ENCODE results near the gene MEI1.

The MEI1 gene

DNA sequence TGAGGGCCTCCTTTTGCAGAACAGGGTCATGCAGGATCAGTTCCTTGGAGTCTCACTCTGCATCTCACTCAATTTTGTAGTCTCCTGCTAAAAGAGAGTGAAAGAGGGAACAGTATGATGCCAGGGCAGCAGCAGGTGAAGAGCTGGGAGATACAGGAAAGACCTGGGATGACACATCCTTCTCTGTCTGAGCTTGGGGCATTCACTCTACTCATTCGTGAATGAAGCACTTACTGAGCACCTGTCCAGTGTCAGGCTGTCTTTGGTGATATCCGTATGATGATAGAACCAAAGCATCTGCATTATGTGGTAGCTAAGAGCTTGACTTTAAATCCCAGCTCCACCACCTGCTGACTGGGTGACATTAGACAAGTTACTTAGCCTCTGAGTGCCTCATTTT lies 148.0 kb downstream of the MEI1 start:
- Histone ChIP-seq H3K27ac (ENCODE audit: low read depth, low read length) (no peak overlapping the region), H3K4me1 (ENCODE audit: insufficient read depth, low read length) (peaks cover 7% of the 10 kb centered on the region), H3K36me3 (ENCODE audit: insufficient read depth, low read length) (no peaks in the 10 kb centered on the region), H3K9me3 (ENCODE audit: low read length) (no peaks in the 10 kb centered on the region), H3K9ac (ENCODE audit: low read length) (no peak overlapping the region), H3K27me3 (ENCODE audit: control insufficient read depth in 1 of 2, insufficient read depth in 2 of 2, low read length in 2 of 2) (no peaks in the 10 kb centered on the region), H3K4me3 (ENCODE audit: low read depth in 1 of 2, low read length in 2 of 2) (no peak overlapping the region)

DNA sequence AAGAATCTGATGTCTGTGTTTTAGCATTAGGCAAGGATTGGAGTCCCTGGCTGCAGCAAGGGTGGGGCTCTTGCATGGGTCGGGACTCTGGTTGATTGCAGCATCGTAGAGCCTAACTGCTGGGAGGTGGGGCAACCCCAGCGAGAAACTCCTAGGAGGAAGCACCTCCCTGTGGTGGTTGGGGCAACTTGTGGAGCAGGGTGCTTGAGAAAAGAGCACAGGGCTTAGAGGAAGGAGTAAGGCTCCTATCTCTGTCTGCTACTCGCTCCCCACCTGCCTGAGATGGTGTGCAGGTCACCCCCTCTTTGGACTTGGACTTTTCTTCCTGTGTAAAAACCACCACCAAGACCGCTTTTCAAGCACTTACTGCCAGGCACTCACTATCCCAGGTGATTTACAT lies 149.2 kb downstream of the MEI1 start:
- no peak overlapping the region for H3K27ac ChIP-seq (ENCODE audit: low read depth, low read length)
- H3K36me3 ChIP-seq (ENCODE audit: insufficient read depth, low read length): no peaks in the 10 kb centered on the region
- H3K9ac ChIP-seq (ENCODE audit: low read length): no peak overlapping the region

More for the DNA sequence above, 149.2 kb downstream of the MEI1 start:
- no peaks in the 10 kb centered on the region for H3K9me3 ChIP-seq (ENCODE audit: low read length)
- no peaks in the 10 kb centered on the region for H3K27me3 ChIP-seq (ENCODE audit: control insufficient read depth in 1 of 2, insufficient read depth in 2 of 2, low read length in 2 of 2)
- peaks cover 7% of the 10 kb centered on the region for H3K4me1 ChIP-seq (ENCODE audit: insufficient read depth, low read length)
- H3K4me3 ChIP-seq (ENCODE audit: low read depth in 1 of 2, low read length in 2 of 2): no peak overlapping the region
